ENCODE results near the gene ACOXL. TPM values are rescaled to one million over a fixed set of nuclear protein-coding genes. Genes with fewer than 3 reads are reported as not detected.
"Not testable (repeated sequence)": the region's sequence is repeated elsewhere in the genome, so short reads cannot be mapped to it uniquely, and the experiment has no call there.

ACOXL gene
- total RNA-seq, 1 donor from 2014 or later = 52.7 TPM

GRCh38 chr2:111034606-111035005 lies 302.2 kb downstream of the ACOXL start:
- DNase-seq (ENCODE audit: low spot score) = no peak

- DNase-seq (ENCODE audit: low spot score) = no peak
Measured at GRCh38 chr2:111035830-111036441, 303.6 kb downstream of the ACOXL start.

- no peak for DNase-seq (ENCODE audit: low spot score)
Measured at GRCh38 chr2:111037128-111037527, 304.8 kb downstream of the ACOXL start.

- no peak for DNase-seq (ENCODE audit: low spot score)
Measured at GRCh38 chr2:111039628-111040383, 307.4 kb downstream of the ACOXL start.

GRCh38 chr2:111041398-111042202 lies 309.2 kb downstream of the ACOXL start:
- no peak for DNase-seq (ENCODE audit: low spot score)

DNA sequence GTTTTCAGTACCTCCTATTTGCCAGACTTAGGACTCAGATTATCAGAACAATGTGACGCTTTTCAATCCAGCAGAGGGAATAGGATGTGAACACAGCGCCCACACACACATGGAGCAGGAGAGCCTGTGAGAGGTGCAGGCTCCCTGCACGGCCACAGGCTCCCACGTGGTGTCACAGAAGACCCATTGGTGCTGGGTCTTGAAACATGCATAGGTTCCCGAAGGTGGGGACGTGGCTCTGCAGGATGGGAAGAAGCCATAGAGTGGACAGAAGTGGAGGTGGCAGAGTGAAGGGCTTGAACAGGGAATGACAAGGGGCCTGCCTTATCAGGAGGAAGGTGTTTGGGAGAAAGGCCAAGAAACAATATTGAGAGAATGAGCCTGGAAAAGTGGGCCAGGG lies 309.9 kb downstream of the ACOXL start:
- DNase-seq (ENCODE audit: low spot score) = no peak

GRCh38 chr2:111042772-111043771 lies 310.7 kb downstream of the ACOXL start:
- DNase-seq (ENCODE audit: low spot score) = no peak

DNA sequence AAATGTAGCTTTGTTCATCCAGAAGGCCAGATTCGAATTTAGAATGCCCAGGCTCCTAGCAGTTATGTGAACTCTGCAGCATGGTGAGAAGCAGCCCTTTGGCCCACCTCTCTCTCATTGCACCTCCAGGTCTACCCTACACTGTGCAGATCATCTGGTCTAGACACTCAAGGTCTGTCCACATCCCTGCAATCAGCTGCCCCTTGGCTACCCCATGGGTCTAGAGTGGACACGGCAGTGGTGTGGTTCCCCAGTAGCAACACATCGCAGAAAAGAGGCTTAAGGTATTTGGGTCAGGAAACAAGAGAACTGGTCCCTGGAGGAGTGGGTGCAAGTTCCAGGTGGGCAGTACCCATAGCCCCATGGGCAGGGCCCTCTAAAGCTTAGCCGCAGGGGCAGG lies 311.7 kb downstream of the ACOXL start:
- no peak for DNase-seq (ENCODE audit: low spot score)

GRCh38 chr2:111045236-111045635 lies 312.9 kb downstream of the ACOXL start:
- DNase-seq (ENCODE audit: low spot score) = not testable (repeated sequence)

DNA sequence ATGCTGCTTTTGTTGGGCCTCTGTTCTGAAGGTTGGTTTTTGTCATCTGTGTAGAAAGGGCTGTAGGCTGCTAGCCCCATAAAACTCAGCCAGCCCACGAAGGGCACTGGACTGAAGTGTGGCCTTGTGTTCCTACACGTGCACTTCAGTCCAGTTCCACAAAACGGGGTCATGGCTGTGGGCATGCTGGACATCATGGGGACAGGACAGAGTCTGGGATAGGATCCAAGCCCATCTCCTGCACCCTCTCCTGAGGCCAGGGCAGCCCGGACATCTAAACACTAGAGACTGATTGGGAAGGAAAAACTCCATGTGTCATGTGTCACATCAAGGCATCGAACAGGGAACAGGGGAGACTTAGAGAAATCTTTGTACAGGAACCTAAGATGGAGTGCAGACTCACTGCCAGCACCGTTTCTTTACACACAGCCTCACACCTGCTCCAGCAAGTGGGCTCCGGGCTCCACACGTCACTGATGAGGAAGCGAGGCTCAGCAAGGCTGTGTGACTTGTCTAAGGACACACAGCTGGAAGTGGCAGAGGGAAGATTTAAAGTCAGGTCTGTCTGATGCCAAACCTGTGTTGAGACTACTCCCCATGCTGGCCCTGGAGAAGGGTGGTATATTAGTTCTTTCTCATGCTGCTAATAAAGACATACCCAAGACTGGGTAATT lies 313.5 kb downstream of the ACOXL start:
- DNase-seq (ENCODE audit: low spot score) = no peak

DNA sequence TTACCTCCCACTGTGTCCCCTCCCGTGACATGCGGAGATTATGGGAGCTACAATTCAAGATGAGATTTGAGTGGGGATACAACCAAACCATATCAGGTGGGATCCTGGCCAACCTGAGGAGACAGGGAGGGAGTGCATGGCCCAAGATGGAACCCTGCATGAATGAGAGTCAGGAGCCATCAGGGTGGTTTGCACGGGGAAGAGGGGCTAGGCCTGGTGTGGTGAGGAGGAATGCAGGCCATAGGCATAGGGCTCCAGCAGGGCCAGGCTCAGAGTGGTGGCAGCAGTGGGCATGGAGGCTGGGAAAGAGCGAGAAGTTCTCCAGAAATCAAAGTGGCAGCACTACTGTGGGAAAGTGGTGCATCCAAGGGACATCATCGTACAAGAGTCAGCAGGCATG lies 314.3 kb downstream of the ACOXL start:
- DNase-seq (ENCODE audit: low spot score) = no peak

DNA sequence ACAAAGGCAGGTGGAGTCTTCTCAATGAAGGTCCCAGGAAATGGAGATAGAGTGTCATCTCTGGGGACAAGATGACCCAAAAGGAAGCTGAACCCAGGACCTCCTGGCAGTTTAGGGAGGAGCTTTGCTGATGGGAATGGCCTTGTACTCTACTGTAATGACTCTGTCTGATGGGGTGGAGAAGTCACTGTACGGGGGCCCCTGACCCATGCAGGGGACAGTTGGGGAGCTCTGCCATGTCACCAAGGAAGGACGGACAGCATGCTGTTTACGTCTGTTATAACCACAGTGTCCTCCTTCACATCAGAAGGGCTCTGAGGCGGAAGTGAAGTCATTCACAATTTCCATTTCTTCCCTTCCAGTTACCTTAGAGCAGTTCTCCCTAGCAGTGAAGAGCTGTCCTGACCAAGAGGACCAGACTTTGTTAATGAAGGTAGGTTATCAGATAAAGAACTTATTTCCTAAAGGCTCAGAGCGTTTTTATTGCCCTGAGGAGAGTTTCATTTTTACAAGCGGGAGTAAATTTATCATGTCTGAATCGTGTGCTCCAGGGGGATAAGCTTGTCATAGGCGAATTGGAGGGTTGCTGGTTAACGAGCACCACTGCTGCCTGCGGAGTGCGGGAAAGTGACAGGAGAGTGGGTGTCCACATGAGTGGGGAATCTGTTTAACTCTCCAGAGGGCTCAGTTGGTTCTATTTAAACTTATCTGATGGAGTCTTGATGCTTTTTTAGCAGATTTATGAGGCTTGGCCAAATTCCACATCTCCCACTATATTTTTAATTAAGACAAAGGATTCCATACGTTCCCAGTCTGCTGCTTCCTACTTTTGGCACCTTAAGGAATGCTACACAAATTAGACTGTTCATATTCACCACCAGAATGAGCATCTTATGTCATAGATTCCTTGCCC lies 316.7 kb downstream of the ACOXL start:
- DNase-seq (ENCODE audit: low spot score) = no peak

GRCh38 chr2:111049792-111050640 lies 317.6 kb downstream of the ACOXL start:
- DNase-seq (ENCODE audit: low spot score) = no peak

GRCh38 chr2:111050701-111051376 lies 318.5 kb downstream of the ACOXL start:
- DNase-seq (ENCODE audit: low spot score) = no peak

GRCh38 chr2:111052621-111053020 lies 320.2 kb downstream of the ACOXL start:
- no peak for DNase-seq (ENCODE audit: low spot score)

- DNase-seq (ENCODE audit: low spot score) = no peak
Measured at GRCh38 chr2:111053266-111053665, 320.9 kb downstream of the ACOXL start.

GRCh38 chr2:111053825-111054515 lies 321.6 kb downstream of the ACOXL start:
- DNase-seq (ENCODE audit: low spot score) = no peak

Measured in ureter (tissue), 1 donor.